Measurements from ENCODE around the gene LAPTM5. TPM values are rescaled to one million over a fixed set of nuclear protein-coding genes. Genes with fewer than 3 reads are reported as not detected.

LAPTM5 gene
- total RNA-seq, 1 experiment from 2014 or later, result 1.5 TPM

DNA sequence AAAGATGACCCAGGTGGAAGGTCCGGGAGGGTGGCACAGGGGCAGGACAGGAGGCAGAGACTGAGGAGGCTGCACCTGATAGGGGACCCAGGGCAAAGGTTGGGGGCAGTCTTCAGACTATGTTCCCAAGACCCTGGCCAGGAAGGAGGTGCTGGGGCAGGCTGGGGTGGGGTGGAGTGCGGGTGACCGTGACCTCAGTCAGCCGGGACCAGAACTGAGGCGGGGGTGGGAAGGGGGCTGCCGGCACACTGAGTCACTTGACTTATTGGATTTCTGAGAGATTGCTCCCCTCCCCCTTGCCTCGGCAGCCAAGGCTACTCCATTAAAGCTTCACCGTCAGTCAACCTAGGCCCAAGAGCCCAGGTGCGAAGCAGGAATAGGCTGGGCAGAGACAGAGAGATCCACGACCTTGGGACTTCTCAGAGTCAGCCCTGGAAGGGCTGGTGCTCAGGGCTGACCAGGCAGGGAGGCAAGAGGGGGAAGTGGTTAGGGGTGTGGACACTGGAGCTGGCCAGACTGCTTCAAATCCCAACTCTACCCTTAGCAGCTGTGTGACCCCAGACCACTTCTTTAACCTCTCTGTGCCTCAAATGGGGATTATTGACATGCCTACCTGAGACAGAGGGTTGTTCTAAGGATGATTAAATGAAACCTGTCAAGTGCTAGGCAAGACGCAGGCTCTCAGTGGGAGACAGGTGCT lies 47.9 kb upstream of the LAPTM5 start:
- Histone ChIP-seq H3K79me2 (ENCODE audit: insufficient read depth, low read length) (no peaks in the 10 kb centered on the region), H3K27ac (ENCODE audit: low read depth, low read length) (no peak overlapping the region), H3K4me2 (ENCODE audit: low read length) (no peak overlapping the region), H3K9ac (ENCODE audit: low read length) (no peak overlapping the region), H3K4me1 (ENCODE audit: control insufficient read depth in 1 of 2, insufficient read depth in 2 of 2, low read length in 2 of 2) (peaks cover 6 to 27% of the 10 kb centered on the region in 2 experiments; a peak in 3 of 4 replicates), H3K9me2 (ENCODE audit: insufficient read depth) (no peaks in the 10 kb centered on the region), H2AFZ (ENCODE audit: low read depth, low read length, poor library complexity, severe bottlenecking) (no peak overlapping the region), H3K36me3 (ENCODE audit: control insufficient read depth in 1 of 2, insufficient read depth in 2 of 2, low read length in 2 of 2) (no peaks in the 10 kb centered on the region), H3K9me3 (ENCODE audit: control insufficient read depth in 1 of 2, insufficient read depth in 1 of 2, low read depth in 1 of 2, low read length in 2 of 2) (no peaks in the 10 kb centered on the region), H3K27me3 (ENCODE audit: insufficient read depth, low read length) (peaks cover 4% of the 10 kb centered on the region; the same call in 1 of the 2 replicates), H4K20me1 (ENCODE audit: insufficient read depth) (no peaks in the 10 kb centered on the region), H3K4me3 (replicated peaks in 1 of 2; ENCODE audit: low read depth in 1 of 2, low read length in 2 of 2) (no peak overlapping the region)
- POLR2A ChIA-PET, result interaction anchor here (0.6 to 1.5 kb wide), 2 partner anchors 18 to 99 kb away, joined by 3 to 5 read pairs; no protein-coding TSS in a partner anchor
- TF ChIP-seq CTCF (IDR thresholded peaks at IDR 0.05 in 2 of 3, conservative IDR thresholded peaks at IDR 0.05 in 1 of 3; ENCODE audit: borderline replicate concordance in 1 of 3, insufficient read depth in 1 of 3, low read depth in 2 of 3, low read length in 2 of 3), result no peak
- TF ChIP-seq SIN3A (IDR thresholded peaks at IDR 0.05; ENCODE audit: low read depth), result no peak
- TF ChIP-seq POLR2AphosphoS5 (IDR thresholded peaks at IDR 0.05; ENCODE audit: low read depth, low read length), result no peak
- TF ChIP-seq ZNF274 (IDR thresholded peaks at IDR 0.05; ENCODE audit: low read depth, low read length), result no peak
- TF ChIP-seq MAX (IDR thresholded peaks at IDR 0.05), result no peak
- TF ChIP-seq CEBPB (IDR thresholded peaks at IDR 0.05; ENCODE audit: low read depth), result no peak
- TF ChIP-seq, protein P1, sequence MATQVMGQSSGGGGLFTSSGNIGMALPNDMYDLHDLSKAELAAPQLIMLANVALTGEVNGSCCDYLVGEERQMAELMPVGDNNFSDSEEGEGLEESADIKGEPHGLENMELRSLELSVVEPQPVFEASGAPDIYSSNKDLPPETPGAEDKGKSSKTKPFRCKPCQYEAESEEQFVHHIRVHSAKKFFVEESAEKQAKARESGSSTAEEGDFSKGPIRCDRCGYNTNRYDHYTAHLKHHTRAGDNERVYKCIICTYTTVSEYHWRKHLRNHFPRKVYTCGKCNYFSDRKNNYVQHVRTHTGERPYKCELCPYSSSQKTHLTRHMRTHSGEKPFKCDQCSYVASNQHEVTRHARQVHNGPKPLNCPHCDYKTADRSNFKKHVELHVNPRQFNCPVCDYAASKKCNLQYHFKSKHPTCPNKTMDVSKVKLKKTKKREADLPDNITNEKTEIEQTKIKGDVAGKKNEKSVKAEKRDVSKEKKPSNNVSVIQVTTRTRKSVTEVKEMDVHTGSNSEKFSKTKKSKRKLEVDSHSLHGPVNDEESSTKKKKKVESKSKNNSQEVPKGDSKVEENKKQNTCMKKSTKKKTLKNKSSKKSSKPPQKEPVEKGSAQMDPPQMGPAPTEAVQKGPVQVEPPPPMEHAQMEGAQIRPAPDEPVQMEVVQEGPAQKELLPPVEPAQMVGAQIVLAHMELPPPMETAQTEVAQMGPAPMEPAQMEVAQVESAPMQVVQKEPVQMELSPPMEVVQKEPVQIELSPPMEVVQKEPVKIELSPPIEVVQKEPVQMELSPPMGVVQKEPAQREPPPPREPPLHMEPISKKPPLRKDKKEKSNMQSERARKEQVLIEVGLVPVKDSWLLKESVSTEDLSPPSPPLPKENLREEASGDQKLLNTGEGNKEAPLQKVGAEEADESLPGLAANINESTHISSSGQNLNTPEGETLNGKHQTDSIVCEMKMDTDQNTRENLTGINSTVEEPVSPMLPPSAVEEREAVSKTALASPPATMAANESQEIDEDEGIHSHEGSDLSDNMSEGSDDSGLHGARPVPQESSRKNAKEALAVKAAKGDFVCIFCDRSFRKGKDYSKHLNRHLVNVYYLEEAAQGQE (IDR thresholded peaks at IDR 0.05; ENCODE audit: low read depth), result no peak
- no peak for TF ChIP-seq RAD21 (IDR thresholded peaks at IDR 0.05; ENCODE audit: low read depth)
- TF ChIP-seq POLR2A (IDR thresholded peaks at IDR 0.05; ENCODE audit: borderline replicate concordance, extremely low read depth, insufficient read depth, insufficient read length), result no peak
- no peak for TF ChIP-seq TCF7L2 (IDR thresholded peaks at IDR 0.05; ENCODE audit: borderline replicate concordance, extremely low read depth, insufficient read depth, insufficient read length)
- no peak for TF ChIP-seq FOSL1 (IDR thresholded peaks at IDR 0.05; ENCODE audit: low read depth)
- TF ChIP-seq SRF (IDR thresholded peaks at IDR 0.05; ENCODE audit: low read depth), result no peak
- no TSS peak for BruUV-seq (replicated peaks)
- RAD21 ChIA-PET (ENCODE audit: low non-redundant PET in 1 of 2, low total read pairs in 2 of 2, uncharacterized antibody in 2 of 2, unreplicated experiment in 2 of 2), result interaction anchor here in 1 of 2 experiments (6.2 kb wide), 1 partner anchor 106 kb away, joined by 69 read pairs; no protein-coding TSS in a partner anchor
- intact Hi-C loops (cut with micrococcal nuclease), result no loop called here
- CTCF ChIA-PET, result interaction anchor here (1.1 to 5.4 kb wide), 4 partner anchors 8 to 106 kb away, joined by 3 to 242 read pairs (median 6); partner anchors contain the start of gene SDC3
- no peak for DNase-seq (ENCODE audit: low read depth, low spot score)
- no peak for ATAC-seq

Measured in HCT116 (cell line).